HCT116 (cell line): Measurements from ENCODE around the gene OTUD3. TPM values are rescaled to one million over a fixed set of nuclear protein-coding genes. Genes with fewer than 3 reads are reported as not detected.

Source experiments
- ATAC-seq: fragments of 200-7000 bp; cut with Tn5 transposase; 2 replicates; pipeline ENCODE4 v1.9.1; 2020; ENCODE audit warnings: mild to moderate bottlenecking, moderate library complexity
- BruUV-seq: library from RNA; stranded (reverse); fragments of 400-500 nt; replicated peaks from 2 replicates; lab custom pipeline; 2021; lab: Mats Ljungman, UMichigan
- CTCF ChIA-PET: fragments of 300-600 bp; sonication (Branson Sonifier 250); formaldehyde crosslinking; loops from one replicate; lab custom pipeline; 2021; ENCODE audit warnings: antibody characterized with exemption; lab: Charles Lee
- POLR2A ChIA-PET: fragments of 300-600, 350-600 bp; sonication (Branson Sonifier 250); formaldehyde crosslinking; loops from one replicate; lab custom pipeline; 2021; ENCODE audit warnings: antibody characterized with exemption; lab: Charles Lee
- RAD21 ChIA-PET, 2 experiments: fragments of 300-600 bp; sonication (Branson Sonifier 250); formaldehyde crosslinking; loops; one replicate each; lab custom pipeline; 2023; ENCODE audit warnings: low total read pairs in 2 of 2; ENCODE audit not compliant: uncharacterized antibody in 2 of 2, unreplicated experiment in 2 of 2, low non-redundant PET in 1 of 2; lab: Charles Lee
- DNase-seq: peaks from one replicate; pipeline ENCODE4 v3.0.0-alpha.2; 2010; ENCODE audit warnings: low read depth, low spot score
- H2AFZ ChIP-seq: fragments of 200-600 bp; shearing (Covaris generic), sonication (generic); 2 replicates; pipeline ENCODE4 v1.6.1; 2017; ENCODE audit warnings: low read depth, mixed run types, mixed read lengths, antibody characterized with exemption, low read length; ENCODE audit not compliant: poor library complexity, severe bottlenecking
- H3K27ac ChIP-seq: 2 replicates; pipeline ENCODE4 v1.5.1; 2012; ENCODE audit warnings: low read depth, low read length
- H3K27me3 ChIP-seq: fragments of 200-600 bp; sonication (generic); 2 replicates; pipeline ENCODE4 v1.6.1; 2016; ENCODE audit warnings: mixed run types, low read length, mixed read lengths; ENCODE audit not compliant: insufficient read depth
- H3K36me3 ChIP-seq, 2 experiments: fragments of 200-500 bp in 1 of 2; fragments of 200-600 bp in 1 of 2; sonication (Bioruptor generic) in 1 of 2; sonication (generic) in 1 of 2; 2 replicates each; pipeline versions ENCODE4 v1.5.1 to v1.6.1; 2014 to 2016; ENCODE audit warnings: low read length in 2 of 2, inconsistent platforms in 1 of 2, mixed read lengths in 1 of 2, mixed run types in 1 of 2; ENCODE audit not compliant: insufficient read depth in 2 of 2, control insufficient read depth in 1 of 2
- H3K4me1 ChIP-seq, 2 experiments: fragments of 200-600 bp in 1 of 2; sonication (generic) in 1 of 2; 2 replicates each; pipeline versions ENCODE4 v1.5.1 to v1.6.1; 2012 to 2017; ENCODE audit warnings: low read length in 2 of 2, inconsistent platforms in 1 of 2, mild to moderate bottlenecking in 1 of 2, mixed read lengths in 1 of 2, mixed run types in 1 of 2, moderate library complexity in 1 of 2; ENCODE audit not compliant: insufficient read depth in 2 of 2, control insufficient read depth in 1 of 2
- H3K4me2 ChIP-seq: fragments of 200-600 bp; sonication (generic); 2 replicates; pipeline ENCODE4 v1.6.1; 2017; ENCODE audit warnings: mixed run types, low read length, mixed read lengths
- H3K4me3 ChIP-seq, 2 experiments: fragments of 200-600 bp in 1 of 2; sonication (generic) in 1 of 2; replicated peaks in 1 of 2; 2 replicates each; pipeline ENCODE4 v1.5.1; 2011 to 2016; ENCODE audit warnings: low read length in 2 of 2, control low read depth in 1 of 2, low read depth in 1 of 2, mild to moderate bottlenecking in 1 of 2, mixed read lengths in 1 of 2, mixed run types in 1 of 2
- H3K79me2 ChIP-seq: fragments of 200-600 bp; sonication (generic); 2 replicates; pipeline ENCODE4 v1.6.1; 2017; ENCODE audit warnings: mild to moderate bottlenecking, mixed run types, low read length, moderate library complexity, mixed read lengths; ENCODE audit not compliant: insufficient read depth
- H3K9ac ChIP-seq: fragments of 200-600 bp; sonication (generic); 2 replicates; pipeline ENCODE4 v1.6.1; 2016; ENCODE audit warnings: low read length, mixed read lengths
- H3K9me2 ChIP-seq: fragments of 200-600 bp; sonication (generic), shearing (Covaris generic); 2 replicates; pipeline ENCODE4 v1.6.1; 2017; ENCODE audit warnings: mixed run types, mild to moderate bottlenecking, moderate library complexity; ENCODE audit not compliant: insufficient read depth
- H3K9me3 ChIP-seq, 2 experiments: fragments of 200-500 bp in 1 of 2; fragments of 200-600 bp in 1 of 2; sonication (Bioruptor generic) in 1 of 2; sonication (generic) in 1 of 2; 2 replicates each; pipeline ENCODE4 v1.6.1; 2014 to 2017; ENCODE audit warnings: low read length in 2 of 2, mixed read lengths in 2 of 2, inconsistent platforms in 1 of 2, low read depth in 1 of 2, mild to moderate bottlenecking in 1 of 2, mixed run types in 1 of 2, moderate library complexity in 1 of 2; ENCODE audit not compliant: control insufficient read depth in 1 of 2, insufficient read depth in 1 of 2
- H4K20me1 ChIP-seq: fragments of 200-600 bp; sonication (generic), shearing (Covaris generic); 2 replicates; pipeline ENCODE4 v1.6.1; 2017; ENCODE audit warnings: mixed run types, mild to moderate bottlenecking, moderate library complexity; ENCODE audit not compliant: insufficient read depth
- EGR1 ChIP-seq: IDR thresholded peaks from 2 replicates; pipeline ENCODE4 v1.6.1; 2012; ENCODE audit warnings: low read depth
- ELF1 ChIP-seq: IDR thresholded peaks from 2 replicates; pipeline ENCODE4 v1.6.1; 2012; ENCODE audit warnings: low read depth, borderline replicate concordance
- EZH2 ChIP-seq: fragments of 200-600 bp; sonication (generic); IDR thresholded peaks from 2 replicates; pipeline ENCODE4 v1.6.1; 2017; ENCODE audit warnings: antibody characterized with exemption, mixed run types
- EZH2phosphoT487 ChIP-seq: fragments of 200-600 bp; IDR thresholded peaks from 2 replicates; pipeline ENCODE4 v1.6.1; 2018; ENCODE audit warnings: antibody characterized with exemption, borderline replicate concordance
- FOSL1 ChIP-seq: IDR thresholded peaks from 2 replicates; pipeline ENCODE4 v1.6.1; 2012; ENCODE audit warnings: low read depth
- JUND ChIP-seq: IDR thresholded peaks from 2 replicates; pipeline ENCODE4 v1.6.1; 2012
- POLR2A ChIP-seq: IDR thresholded peaks from 2 replicates; pipeline ENCODE4 v1.7.0; 2011; ENCODE audit warnings: borderline replicate concordance; ENCODE audit not compliant: insufficient read depth, insufficient read length; ENCODE audit errors: extremely low read depth
- RAD21 ChIP-seq: IDR thresholded peaks from 2 replicates; pipeline ENCODE4 v1.6.1; 2012; ENCODE audit warnings: low read depth, mild to moderate bottlenecking
- SP1 ChIP-seq: IDR thresholded peaks from 2 replicates; pipeline ENCODE4 v1.6.1; 2012; ENCODE audit warnings: low read depth
- SRF ChIP-seq: IDR thresholded peaks from 2 replicates; pipeline ENCODE4 v1.6.1; 2012; ENCODE audit warnings: low read depth
- YY1 ChIP-seq: IDR thresholded peaks from 2 replicates; pipeline ENCODE4 v1.6.1; 2011; ENCODE audit warnings: low read length, low read depth, moderate library complexity, mild to moderate bottlenecking; ENCODE audit not compliant: insufficient replicate concordance; ENCODE audit errors: extremely low read depth
- ZNF274 ChIP-seq: fragments of 200-500 bp; sonication (Bioruptor generic); IDR thresholded peaks from 2 replicates; pipeline ENCODE4 v1.6.1; 2014; ENCODE audit warnings: mild to moderate bottlenecking, low read depth, low read length, inconsistent platforms
- intact Hi-C: fragments of 100-400 bp; cut with micrococcal nuclease; formaldehyde crosslinking; loops from 2 replicates; pipeline ENCODE4 v1.10.0; 2022
- total RNA-seq: library from RNA; stranded (reverse); gene quantifications from one replicate; pipeline ENCODE4 v1.2.1, GENCODE V29; 2021; ENCODE audit not compliant: unreplicated experiment
- TF ChIP-seq, protein P1 (sequence below): IDR thresholded peaks from 2 replicates; pipeline ENCODE4 v1.6.1; 2012; ENCODE audit warnings: low read depth
- TF ChIP-seq, protein P2 (sequence below): IDR thresholded peaks from 2 replicates; pipeline ENCODE4 v1.6.1; 2012
- TF ChIP-seq, protein P3 (sequence below), 3 experiments: fragments of 200-600 bp in 1 of 3; sonication (generic) in 1 of 3; IDR thresholded peaks in 2 of 3; conservative IDR thresholded peaks in 1 of 3; 2 replicates each; pipeline ENCODE4 v1.5.1; 2012 to 2017; ENCODE audit warnings: low read depth in 2 of 3, low read length in 2 of 3, antibody characterized with exemption in 1 of 3, borderline replicate concordance in 1 of 3, control low read depth in 1 of 3, mild to moderate bottlenecking in 1 of 3, mixed read lengths in 1 of 3, mixed run types in 1 of 3, moderate library complexity in 1 of 3; ENCODE audit not compliant: insufficient read depth in 1 of 3
- TF ChIP-seq, protein P4 (sequence below): IDR thresholded peaks from 2 replicates; pipeline ENCODE4 v1.6.1; 2012

Gene OTUD3
- total RNA-seq, 1 experiment from 2014 or later, result 15.0 TPM

DNA sequence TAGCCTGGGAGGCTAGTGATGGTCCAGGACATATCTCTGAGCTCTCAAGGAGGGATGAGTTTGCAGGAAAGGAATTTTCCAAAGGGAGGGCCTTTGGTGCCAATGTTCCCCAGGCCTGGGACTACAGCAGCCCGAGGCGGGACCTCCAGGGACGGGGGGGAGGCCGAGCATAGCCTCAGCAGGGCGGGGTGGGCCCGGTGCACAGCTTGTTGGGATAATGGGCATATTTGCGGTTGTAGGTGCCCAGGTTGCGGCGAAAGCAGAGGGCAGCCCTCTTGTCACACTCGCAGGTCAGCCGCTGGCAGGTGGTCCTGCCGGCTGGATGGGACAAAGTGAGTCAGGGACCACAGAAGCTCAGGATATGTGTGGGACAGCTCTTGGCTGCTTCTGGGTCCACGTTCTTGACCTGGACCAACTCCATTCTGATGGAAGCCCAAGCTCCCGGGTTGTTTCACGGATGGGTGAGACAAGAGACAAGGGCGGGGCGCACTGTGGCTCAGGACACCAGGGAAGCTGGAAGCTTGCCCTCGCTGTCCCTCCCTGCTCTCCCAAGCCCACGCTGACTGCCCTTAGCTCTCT is 38.0 kb downstream of the OTUD3 start:
- ATAC-seq (no peak), DNase-seq (no peak)
- H2AFZ ChIP-seq, result no peak overlapping the region
- H3K4me3 ChIP-seq, result no peak overlapping the region
- no peaks in the 10 kb centered on the region for H4K20me1 ChIP-seq
- RAD21 ChIA-PET, result no interaction called here
- H3K27me3 ChIP-seq, result no peaks in the 10 kb centered on the region
- no peaks in the 10 kb centered on the region for H3K36me3 ChIP-seq
- no peak overlapping the region for H3K4me2 ChIP-seq
- TF ChIP-seq EZH2phosphoT487 (no peak), JUND (no peak), EZH2 (no peak), YY1 (no peak), POLR2A (no peak), EGR1 (no peak), FOSL1 (no peak), ELF1 (no peak), ZNF274 (no peak), SP1 (no peak), SRF (no peak), RAD21 (no peak)
- TF ChIP-seq, protein P1, sequence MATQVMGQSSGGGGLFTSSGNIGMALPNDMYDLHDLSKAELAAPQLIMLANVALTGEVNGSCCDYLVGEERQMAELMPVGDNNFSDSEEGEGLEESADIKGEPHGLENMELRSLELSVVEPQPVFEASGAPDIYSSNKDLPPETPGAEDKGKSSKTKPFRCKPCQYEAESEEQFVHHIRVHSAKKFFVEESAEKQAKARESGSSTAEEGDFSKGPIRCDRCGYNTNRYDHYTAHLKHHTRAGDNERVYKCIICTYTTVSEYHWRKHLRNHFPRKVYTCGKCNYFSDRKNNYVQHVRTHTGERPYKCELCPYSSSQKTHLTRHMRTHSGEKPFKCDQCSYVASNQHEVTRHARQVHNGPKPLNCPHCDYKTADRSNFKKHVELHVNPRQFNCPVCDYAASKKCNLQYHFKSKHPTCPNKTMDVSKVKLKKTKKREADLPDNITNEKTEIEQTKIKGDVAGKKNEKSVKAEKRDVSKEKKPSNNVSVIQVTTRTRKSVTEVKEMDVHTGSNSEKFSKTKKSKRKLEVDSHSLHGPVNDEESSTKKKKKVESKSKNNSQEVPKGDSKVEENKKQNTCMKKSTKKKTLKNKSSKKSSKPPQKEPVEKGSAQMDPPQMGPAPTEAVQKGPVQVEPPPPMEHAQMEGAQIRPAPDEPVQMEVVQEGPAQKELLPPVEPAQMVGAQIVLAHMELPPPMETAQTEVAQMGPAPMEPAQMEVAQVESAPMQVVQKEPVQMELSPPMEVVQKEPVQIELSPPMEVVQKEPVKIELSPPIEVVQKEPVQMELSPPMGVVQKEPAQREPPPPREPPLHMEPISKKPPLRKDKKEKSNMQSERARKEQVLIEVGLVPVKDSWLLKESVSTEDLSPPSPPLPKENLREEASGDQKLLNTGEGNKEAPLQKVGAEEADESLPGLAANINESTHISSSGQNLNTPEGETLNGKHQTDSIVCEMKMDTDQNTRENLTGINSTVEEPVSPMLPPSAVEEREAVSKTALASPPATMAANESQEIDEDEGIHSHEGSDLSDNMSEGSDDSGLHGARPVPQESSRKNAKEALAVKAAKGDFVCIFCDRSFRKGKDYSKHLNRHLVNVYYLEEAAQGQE, result no peak
- TF ChIP-seq, protein P2, sequence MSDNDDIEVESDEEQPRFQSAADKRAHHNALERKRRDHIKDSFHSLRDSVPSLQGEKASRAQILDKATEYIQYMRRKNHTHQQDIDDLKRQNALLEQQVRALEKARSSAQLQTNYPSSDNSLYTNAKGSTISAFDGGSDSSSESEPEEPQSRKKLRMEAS, result no peak
- TF ChIP-seq, protein P3, sequence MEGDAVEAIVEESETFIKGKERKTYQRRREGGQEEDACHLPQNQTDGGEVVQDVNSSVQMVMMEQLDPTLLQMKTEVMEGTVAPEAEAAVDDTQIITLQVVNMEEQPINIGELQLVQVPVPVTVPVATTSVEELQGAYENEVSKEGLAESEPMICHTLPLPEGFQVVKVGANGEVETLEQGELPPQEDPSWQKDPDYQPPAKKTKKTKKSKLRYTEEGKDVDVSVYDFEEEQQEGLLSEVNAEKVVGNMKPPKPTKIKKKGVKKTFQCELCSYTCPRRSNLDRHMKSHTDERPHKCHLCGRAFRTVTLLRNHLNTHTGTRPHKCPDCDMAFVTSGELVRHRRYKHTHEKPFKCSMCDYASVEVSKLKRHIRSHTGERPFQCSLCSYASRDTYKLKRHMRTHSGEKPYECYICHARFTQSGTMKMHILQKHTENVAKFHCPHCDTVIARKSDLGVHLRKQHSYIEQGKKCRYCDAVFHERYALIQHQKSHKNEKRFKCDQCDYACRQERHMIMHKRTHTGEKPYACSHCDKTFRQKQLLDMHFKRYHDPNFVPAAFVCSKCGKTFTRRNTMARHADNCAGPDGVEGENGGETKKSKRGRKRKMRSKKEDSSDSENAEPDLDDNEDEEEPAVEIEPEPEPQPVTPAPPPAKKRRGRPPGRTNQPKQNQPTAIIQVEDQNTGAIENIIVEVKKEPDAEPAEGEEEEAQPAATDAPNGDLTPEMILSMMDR (IDR thresholded peaks at IDR 0.05 in 2 of 3, conservative IDR thresholded peaks at IDR 0.05 in 1 of 3; ENCODE audit: borderline replicate concordance in 1 of 3, insufficient read depth in 1 of 3, low read depth in 2 of 3, low read length in 2 of 3), result no peak
- TF ChIP-seq, protein P4, sequence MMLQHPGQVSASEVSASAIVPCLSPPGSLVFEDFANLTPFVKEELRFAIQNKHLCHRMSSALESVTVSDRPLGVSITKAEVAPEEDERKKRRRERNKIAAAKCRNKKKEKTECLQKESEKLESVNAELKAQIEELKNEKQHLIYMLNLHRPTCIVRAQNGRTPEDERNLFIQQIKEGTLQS, result no peak
- intact Hi-C loops, result no loop called here
- CTCF ChIA-PET, result interaction anchor here (1.3 to 1.4 kb wide), 2 partner anchors 54 to 232 kb away, joined by 3 to 5 read pairs; no protein-coding TSS in a partner anchor
- H3K27ac ChIP-seq, result no peak overlapping the region
- no peaks in the 10 kb centered on the region for H3K9me3 ChIP-seq
- POLR2A ChIA-PET, result interaction anchor here (0.6 kb wide), 1 partner anchor 231 kb away, joined by 3 read pairs; no protein-coding TSS in a partner anchor
- no peaks in the 10 kb centered on the region for H3K9me2 ChIP-seq
- peaks cover 8 to 35% of the 10 kb centered on the region in 2 experiments for H3K4me1 ChIP-seq
- no TSS peak for BruUV-seq
- H3K9ac ChIP-seq, result no peak overlapping the region
- H3K79me2 ChIP-seq, result no peaks in the 10 kb centered on the region
